Skin epidermis (tissue), 12 donors: ENCODE data around the gene EFHD1.

Experiments used
- H3K27ac ChIP-seq, 21 experiments: fragments of 200-600 bp; sonication (generic) in 11 of 21; one replicate each; pipeline ENCODE4 v1.5.0; 2020; ENCODE audit warnings: mild to moderate bottlenecking in 3 of 21, inconsistent platforms in 2 of 21, moderate library complexity in 2 of 21
- H3K4me3 ChIP-seq, 7 experiments: fragments of 200-600 bp; sonication (generic) in 2 of 7; one replicate each; pipeline ENCODE4 v1.5.0; 2020; ENCODE audit warnings: inconsistent platforms in 2 of 7, mild to moderate bottlenecking in 2 of 7, moderate library complexity in 1 of 7

Gene EFHD1, protein sequence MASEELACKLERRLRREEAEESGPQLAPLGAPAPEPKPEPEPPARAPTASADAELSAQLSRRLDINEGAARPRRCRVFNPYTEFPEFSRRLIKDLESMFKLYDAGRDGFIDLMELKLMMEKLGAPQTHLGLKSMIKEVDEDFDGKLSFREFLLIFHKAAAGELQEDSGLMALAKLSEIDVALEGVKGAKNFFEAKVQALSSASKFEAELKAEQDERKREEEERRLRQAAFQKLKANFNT

DNA sequence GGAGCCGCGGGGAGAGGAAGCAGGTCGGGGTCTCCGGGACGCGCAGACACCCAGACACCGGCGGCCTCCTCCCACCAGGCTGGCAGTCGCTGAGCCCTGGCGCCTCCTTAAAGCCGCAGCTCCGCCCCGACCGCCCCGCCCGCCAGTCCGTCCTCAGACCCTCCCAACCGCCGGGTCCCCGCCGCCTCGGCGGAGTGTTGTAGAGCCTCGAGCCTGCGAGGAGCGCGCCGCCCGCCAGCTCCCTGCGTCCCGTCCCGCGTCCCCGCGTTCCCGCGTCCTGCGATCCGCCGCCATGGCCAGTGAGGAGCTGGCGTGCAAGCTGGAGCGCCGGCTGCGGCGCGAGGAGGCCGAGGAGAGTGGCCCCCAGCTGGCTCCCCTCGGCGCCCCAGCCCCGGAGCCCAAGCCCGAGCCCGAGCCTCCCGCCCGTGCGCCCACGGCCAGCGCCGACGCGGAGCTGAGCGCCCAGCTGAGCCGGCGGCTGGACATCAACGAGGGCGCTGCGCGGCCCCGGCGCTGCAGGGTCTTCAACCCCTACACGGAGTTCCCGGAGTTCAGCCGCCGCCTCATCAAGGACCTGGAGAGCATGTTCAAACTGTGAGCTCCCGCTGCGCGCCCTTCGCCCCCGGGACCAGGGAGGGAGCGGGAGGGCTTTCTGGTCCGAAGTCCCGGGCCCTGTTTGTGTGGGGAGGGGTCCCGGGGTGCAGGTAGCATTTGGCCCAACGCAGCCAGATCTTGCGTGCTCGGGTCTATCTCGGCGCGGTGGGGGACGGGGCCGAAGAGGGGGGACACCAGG is at the start of gene EFHD1:
Gene EFHD1, plus strand, starts transcription at position 192 of the 793 bp plus-strand sequence. Its CDS starts 101 bp downstream, at position 293.
- Histone ChIP-seq H3K4me3 (peak within 1 kb of the TSS; percentile 25 to 59 (median 45)), H3K27ac (peak within 1 kb of the TSS in 12 of 21 experiments; percentile 2 to 81 (median 66))

DNA sequence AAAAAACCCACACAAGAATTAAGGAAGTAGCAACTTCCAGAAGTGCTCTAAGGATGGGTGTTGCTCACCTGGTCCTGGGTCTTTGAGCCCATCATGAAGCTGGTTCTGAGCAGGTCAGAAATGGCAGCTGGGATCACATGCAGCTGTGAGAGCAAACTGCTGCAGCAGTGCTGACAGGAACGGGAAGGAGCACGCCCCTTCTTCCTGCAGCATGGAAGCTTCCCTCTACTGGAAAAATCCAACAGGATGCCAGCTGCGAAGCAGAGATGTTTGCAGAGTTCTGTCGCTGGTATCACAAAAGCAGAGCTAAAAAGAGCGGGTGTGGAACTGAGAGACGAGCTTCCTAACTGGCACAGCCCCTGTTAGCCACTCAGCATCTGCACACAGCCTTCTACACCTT is 49.2 kb upstream of the EFHD1 start:
- Histone ChIP-seq H3K27ac (no peak overlapping the region), H3K4me3 (no peak overlapping the region)

DNA sequence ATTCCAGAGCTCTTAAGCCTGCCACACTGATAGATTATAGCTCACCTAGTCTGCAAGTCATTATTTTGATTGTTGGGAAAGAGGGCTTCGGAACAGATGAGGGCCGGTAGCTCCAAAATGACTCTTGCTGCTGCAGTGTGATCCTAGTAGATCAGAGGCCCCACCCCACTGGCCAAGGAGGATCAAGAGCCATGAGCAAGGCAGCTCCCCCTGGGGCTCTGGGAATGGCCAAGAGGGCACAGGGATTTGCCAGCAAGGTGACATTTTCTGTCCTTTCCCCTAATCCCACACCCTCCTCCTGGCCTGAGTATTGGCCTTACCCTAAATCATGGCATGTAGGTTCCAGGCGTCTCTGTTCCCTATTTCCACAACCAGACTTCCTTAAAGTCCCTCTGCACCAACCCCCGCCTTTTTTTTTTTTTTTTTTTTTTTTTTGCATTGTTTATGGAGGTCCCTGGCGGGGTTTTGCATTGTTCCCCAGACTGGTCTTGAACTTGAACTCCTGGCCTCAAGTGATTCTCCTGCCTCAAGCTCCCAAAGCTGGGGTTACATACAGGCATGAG is 46.4 kb upstream of the EFHD1 start:
- no peak overlapping the region for H3K27ac ChIP-seq
- H3K4me3 ChIP-seq, result no peak overlapping the region

DNA sequence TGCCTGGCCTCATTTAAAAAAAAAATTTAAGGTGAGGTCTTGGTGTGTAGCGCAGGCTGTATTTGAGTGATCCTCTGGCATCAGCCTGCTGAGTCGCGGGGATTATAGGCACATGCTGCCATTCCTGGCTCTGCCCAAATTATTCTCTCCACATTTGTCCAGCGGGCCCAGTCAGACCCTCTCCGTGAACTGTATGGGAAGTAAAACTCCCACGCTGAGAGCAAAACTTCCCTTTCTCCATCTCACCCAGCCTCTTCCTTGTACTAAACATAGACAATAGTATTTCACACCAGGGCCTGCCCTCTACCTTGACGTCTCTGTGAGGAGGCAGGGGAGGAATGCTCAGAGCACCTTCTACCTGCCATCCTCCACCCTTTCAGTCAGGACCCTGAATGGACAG is 45.9 kb upstream of the EFHD1 start:
- Histone ChIP-seq H3K27ac (no peak overlapping the region), H3K4me3 (no peak overlapping the region)

GRCh38 chr2:232588031-232588430 is 45.4 kb upstream of the EFHD1 start:
- H3K27ac ChIP-seq, result no peak overlapping the region
- no peak overlapping the region for H3K4me3 ChIP-seq

DNA sequence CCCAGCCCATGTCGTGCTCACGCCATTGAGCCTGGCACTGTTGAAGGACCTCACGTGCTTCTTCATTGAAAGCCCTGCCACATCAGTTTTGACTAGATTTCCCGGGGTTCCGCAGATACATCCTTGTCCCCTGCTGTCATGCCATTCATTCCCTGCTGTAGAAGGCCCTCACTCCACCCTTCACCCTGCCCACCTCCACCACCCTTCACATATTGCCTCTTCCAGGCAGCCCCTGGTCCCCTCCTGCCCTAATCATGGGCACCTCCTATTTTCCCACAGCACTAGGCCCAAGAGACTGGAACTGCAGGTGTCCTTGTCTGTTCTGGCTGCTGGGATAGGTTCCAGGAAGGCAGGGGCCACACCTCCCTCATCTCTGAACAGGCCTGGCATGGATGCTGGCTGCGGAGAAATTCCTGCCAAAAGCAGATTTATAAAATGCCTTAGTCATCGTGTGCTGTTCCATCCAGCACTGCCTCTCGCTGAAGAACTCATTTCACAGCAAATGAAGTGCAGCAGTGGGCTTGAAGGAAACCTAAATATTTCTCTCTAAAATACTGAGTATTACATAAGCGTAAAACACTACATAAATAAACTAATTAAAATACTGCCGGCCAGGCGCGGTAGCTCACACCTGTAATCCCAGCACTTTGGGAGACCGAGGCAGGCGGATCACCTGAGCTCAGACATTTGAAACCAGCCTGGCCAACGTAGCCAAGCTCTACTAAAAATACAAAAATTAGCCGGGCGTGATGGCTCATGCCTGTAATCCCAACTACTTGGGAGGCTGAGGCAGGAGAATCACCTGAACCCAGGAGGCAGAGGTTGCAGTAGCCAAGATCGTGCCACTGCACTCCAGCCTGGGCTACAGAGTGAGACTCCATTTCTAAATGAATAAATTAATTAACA is 44.5 kb upstream of the EFHD1 start:
- H3K27ac ChIP-seq, result peak overlapping the region in 9 of 21 experiments; percentile 14 to 47 (median 39)
- H3K4me3 ChIP-seq, result no peak overlapping the region

DNA sequence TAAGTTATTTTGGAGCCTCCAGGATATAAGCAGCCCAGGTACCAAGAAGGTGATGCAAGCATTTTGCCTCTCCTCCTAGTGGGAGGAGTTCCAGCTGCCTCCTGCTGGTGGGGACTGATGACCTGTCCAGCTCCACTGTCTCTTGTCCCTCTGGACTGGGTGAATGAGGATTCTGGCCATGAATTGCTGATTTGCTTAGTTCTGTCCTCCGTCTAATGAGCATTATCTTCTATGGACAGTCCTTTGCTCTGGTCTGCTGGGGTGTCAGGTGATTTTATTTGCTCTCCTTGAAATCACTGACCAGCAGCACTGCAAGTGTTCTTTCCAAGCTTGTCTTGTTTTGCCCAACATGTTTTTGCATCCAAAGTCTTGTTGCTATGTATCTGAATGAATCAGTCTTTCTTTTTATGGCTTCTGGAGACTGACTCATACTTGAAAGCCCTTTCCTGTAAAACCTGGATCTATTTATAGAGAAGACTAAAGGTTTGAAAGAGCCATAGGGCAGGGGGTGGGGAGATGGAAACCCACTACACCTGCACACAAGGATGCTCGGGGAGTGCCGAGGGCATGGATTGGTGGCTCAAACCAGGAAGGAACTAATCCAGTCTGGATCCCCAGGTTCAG is 40.5 kb upstream of the EFHD1 start:
- peak overlapping the region in 7 of 21 experiments; percentile 4 to 78 (median 28) for H3K27ac ChIP-seq
- H3K4me3 ChIP-seq, result no peak overlapping the region

DNA sequence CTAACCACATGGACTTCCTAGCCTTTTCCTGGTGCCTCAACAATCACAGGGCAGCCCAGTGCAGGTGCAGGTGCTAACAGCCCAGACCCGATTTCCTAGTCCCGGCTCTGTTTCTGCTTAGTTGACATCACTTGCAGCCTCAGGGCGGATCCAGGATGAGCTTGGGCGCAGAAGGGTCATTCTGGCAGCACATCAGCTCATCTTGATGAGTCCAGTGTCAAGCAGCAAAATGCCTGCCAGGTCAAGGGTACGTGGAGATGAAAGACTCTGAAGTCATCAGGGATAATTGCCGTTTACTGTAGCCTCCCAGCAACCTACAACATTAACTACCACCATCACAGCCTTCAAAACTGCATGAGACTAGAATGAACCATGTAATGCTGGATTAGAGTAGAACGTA is 39.4 kb upstream of the EFHD1 start:
- Histone ChIP-seq H3K27ac (no peak overlapping the region), H3K4me3 (no peak overlapping the region)

DNA sequence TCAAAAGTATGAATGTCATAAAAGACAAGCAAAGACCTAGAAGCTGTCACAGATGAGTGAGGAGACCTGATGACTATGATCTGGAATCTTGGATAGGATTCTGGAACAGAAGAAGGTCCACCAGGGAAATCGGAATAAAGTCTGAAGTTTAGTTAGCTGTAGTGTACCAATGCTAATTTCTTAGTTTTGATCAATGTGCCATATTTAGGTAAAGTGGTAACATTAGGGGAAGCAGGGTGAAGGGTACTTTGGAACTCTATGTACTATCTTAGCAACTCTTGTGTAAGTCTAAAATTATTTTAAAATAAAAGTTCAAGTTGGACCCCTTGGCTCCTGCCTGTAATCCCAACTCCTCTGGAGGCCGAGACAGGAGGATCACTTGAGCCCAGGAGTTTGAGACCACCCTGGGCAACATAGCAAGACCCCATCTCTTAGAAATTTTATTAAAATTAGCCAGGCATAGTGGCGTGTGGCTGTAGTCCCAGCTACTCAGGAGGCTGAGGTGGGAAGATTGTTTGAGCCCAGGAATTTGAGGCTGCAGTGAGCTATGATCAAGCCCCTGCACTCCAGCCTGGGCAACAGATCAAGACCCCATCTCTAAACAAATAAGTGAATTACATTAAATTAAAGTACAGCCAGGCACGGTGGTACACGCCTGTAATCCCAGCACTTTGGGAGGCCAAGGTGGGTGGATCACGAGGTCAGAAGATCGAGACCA is 35.9 kb upstream of the EFHD1 start:
- Histone ChIP-seq H3K27ac (no peak overlapping the region), H3K4me3 (no peak overlapping the region)

GRCh38 chr2:232598293-232598692 is 35.1 kb upstream of the EFHD1 start:
- no peak overlapping the region for H3K27ac ChIP-seq
- no peak overlapping the region for H3K4me3 ChIP-seq

DNA sequence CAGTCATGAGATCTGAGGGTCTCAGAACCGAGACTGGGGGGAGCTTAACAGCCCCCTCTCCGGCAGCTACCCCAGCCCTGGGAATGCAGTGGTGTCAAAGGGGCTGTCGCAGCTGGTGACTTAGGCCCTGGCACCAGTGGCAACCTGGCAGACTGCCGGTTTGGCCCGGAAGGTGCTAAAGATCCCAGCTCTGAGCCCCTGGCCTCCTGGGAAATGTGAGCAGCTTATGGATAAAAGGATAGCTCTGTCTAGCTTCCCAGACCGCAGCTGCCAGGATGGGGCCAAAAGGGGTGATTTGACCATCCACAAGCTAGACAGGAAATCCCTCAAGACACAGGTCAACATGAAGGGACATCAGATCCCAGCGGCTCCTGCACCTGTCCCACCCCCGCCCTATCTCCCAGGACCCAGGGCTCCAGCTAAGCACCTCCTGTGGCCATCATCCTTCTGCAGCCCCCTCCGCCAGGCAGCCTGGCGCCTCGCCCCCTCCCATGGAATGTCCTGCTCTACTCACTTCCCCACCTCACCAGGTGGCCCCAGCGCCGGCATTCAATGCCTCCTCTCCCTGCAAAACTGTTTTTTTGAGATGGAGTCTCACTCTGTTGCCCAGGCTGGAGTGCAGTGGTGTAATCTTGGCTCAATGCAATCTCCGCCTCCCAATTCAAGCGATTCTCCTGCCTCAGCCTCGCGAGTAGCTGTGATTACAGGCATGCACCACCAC is 33.2 kb upstream of the EFHD1 start:
- H3K27ac ChIP-seq, result no peak overlapping the region
- H3K4me3 ChIP-seq, result no peak overlapping the region

DNA sequence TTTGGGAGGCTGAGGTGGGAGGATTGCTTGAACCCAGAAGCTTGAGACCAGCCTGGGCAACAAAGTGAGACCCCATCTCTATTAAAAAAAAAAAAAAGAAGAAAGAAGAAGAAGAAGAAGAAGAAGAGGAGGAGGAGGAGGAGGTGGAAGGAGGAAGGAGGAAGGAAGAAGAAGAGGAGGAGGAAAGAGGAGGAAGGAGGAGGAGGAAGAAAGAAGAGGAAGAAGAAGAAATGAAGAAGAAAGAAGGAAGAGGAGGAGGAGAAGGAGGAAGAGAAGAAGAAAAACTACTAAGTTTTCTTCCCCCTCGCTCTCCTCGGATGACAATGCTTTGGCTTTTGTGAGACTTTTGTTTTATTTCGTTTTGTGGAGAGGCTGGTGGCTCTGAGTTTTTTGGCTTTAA is 30.1 kb upstream of the EFHD1 start:
- Histone ChIP-seq H3K4me3 (no peak overlapping the region), H3K27ac (no peak overlapping the region)

GRCh38 chr2:232604535-232604934 is 28.9 kb upstream of the EFHD1 start:
- no peak overlapping the region for H3K4me3 ChIP-seq

DNA sequence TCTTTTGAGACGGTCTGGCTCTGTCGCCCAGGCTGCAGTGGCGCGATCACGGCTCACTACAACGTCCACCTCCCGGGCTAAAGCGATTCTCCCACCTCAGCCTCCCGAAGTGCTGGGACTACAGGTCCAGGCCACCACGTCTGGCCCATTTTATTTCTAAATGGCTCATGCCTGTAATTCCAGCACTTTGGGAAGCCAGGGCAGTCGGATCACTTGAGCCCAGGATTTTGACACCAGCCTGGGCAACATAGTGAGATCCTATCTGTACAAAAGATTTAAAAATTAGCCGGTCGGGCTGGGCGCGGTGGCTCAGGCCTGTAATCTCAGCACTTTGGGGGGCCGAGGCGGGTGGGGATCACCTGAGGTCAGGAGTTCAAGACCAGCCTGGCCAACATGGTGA is 26.4 kb upstream of the EFHD1 start:
- Histone ChIP-seq H3K27ac (no peak overlapping the region), H3K4me3 (no peak overlapping the region)

More at GRCh38 chr2:232604535-232604934, 28.9 kb upstream of the EFHD1 start:
- no peak overlapping the region for H3K27ac ChIP-seq

DNA sequence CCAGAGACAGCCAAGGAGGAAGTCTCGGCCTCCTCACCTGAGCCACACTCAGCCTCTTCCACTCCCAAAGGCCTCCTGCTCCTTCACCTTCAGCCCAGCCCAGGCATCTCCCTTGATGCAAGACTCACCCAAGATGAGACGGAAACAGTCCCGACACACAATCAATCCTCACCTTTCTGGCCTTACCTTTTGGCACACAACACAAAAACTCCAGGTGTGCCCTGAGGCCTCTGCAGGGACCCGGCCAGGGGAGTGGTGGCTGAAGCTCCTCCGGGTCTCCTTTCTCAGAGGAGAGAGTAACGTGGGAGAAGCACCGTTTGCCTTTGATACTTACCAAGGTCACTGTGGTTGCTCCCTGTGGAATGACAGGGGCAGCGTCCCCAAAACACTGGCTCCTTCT is 23.8 kb upstream of the EFHD1 start:
- Histone ChIP-seq H3K4me3 (no peak overlapping the region), H3K27ac (no peak overlapping the region)

- no peak overlapping the region for H3K27ac ChIP-seq
- no peak overlapping the region for H3K4me3 ChIP-seq
Measured at GRCh38 chr2:232610081-232610480, 23.3 kb upstream of the EFHD1 start.

DNA sequence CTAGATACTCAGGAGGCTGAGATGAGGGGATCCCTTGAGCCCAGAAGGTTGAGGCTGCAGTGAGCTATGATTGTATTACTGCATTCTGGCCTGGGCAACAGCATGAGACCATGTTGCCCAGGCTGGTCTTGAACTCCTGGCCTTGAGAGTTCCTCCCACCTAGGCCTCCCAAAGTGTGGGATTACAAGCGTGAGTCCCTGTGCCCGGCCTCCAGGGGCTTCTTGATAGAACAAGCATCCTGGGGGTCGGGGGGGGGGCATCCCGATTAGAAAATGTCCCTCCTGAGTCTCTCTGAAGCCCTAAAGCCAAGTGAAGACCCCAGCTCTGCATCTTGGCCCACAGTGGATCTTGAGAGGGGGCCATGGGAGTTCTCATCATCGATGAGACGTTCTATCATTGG is 22.3 kb upstream of the EFHD1 start:
- Histone ChIP-seq H3K4me3 (no peak overlapping the region), H3K27ac (no peak overlapping the region)

DNA sequence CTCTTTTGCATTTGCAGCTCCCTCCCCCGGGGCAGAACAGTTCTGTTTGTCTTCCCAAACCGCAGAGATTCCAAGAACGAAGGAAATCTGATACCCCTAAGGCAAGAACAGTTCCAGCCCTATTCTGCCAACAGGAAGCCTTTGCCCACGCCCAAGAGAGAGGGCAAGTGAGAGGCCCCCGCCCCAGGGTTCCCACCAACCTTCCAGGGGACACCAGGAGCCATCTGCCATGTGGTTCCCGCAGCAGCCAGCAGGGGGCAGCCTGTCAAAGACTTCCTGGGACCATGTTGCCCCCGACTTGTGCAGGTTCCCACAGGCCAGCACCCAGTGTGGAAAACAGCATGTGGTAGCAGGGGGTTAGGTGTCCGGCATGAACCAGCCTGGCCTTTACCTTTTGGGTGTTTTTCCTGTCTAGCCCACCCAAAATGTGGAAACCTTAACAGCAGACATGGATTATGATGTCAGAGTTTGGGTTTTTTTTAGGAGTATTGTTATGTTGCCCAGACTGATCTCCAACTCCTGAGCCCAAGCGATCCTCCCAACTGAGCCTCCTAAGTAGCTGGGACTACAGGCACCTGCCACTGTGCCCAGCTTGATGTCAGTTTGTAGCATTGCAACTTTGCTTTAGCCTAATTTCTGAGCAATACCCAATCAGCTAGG is 21.7 kb upstream of the EFHD1 start:
- Histone ChIP-seq H3K27ac (no peak overlapping the region), H3K4me3 (no peak overlapping the region)
